Measurements from ENCODE around the gene ADGRG4. TPM values are rescaled to one million over a fixed set of nuclear protein-coding genes. Genes with fewer than 3 reads are reported as not detected.
"Not testable (repeated sequence)": the region's sequence is repeated elsewhere in the genome, so short reads cannot be mapped to it uniquely, and the experiment has no call there.

Gene ADGRG4
- not detected for total RNA-seq
- not detected for polyA plus RNA-seq

DNA sequence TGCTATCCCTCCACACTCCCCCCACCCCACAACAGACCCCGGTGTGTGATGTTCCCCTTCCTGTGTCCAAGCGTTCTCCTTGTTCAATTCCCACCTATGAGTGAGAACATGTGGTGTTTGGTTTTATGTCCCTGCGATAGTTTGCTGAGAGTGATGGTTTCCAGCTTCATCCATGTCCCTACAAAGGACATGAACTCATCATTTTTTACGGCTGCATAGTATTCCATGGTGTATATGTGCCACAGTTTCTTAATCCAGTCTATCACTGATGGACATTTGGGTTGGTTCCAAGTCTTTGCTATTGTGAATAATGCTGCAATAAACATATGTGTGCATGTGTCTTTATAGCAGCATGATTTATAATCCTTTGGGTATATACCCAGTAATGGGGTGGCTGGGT, at the start of gene ADGRG4:
Gene ADGRG4, plus strand, starts transcription at position 243 of the 400 bp plus-strand sequence. CDS start 7,815 bp downstream, outside the sequence.
- DNase-seq; H3K27ac ChIP-seq (ENCODE audit: low read depth, low read length); CTCF ChIA-PET; H3K9me3 ChIP-seq (ENCODE audit: low read length); POLR2A ChIA-PET; H3K4me1 Mint-ChIP-seq; H3K27me3 ChIP-seq (ENCODE audit: insufficient read depth, low read length, poor library complexity, severe bottlenecking); H3K36me3 ChIP-seq (ENCODE audit: insufficient read depth, low read length); H3K36me3 Mint-ChIP-seq; H3K9me3 Mint-ChIP-seq; H3K4me3 Mint-ChIP-seq; H3K27ac Mint-ChIP-seq; H3K4me1 ChIP-seq (ENCODE audit: insufficient read depth, low read length); H3K4me3 ChIP-seq (ENCODE audit: low read length): not testable (repeated sequence)
- H3K27me3 Mint-ChIP-seq = peaks cover 7 to 19% of the 10 kb centered on the region in 2 donors

- Mint-ChIP-seq H3K9me3 (no peaks in the 10 kb centered on the region), H3K4me3 (peak within 1 kb of the TSS; percentile 86 to 96 (median 94)), H3K27ac (peak within 1 kb of the TSS in 7 of 8 donors; percentile 61 to 97 (median 92)), H3K36me3 (peaks cover 0 to 8% (median 0%) of the 10 kb centered on the region in 3 donors), H3K4me1 (peaks cover 0 to 14% (median 4%) of the 10 kb centered on the region in 3 donors), H3K27me3 (peaks cover 0 to 6% of the 10 kb centered on the region in 2 donors)
- POLR2A ChIA-PET = interaction anchor here (0.5 kb wide), 1 partner anchor 17 kb away, joined by 3 read pairs; no protein-coding TSS in a partner anchor
- no peaks in the 10 kb centered on the region for H3K27me3 ChIP-seq (ENCODE audit: insufficient read depth, low read length, poor library complexity, severe bottlenecking)
- H3K27ac ChIP-seq (ENCODE audit: low read depth, low read length) = peak within 1 kb of the TSS; percentile 47
- no peaks in the 10 kb centered on the region for H3K36me3 ChIP-seq (ENCODE audit: insufficient read depth, low read length)
- H3K9me3 ChIP-seq (ENCODE audit: low read length) = no peaks in the 10 kb centered on the region
- DNase-seq = peak; percentile 51 to 76 (median 70)
- no peaks in the 10 kb centered on the region for H3K4me1 ChIP-seq (ENCODE audit: insufficient read depth, low read length)
- H3K4me3 ChIP-seq (ENCODE audit: low read length) = peak within 1 kb of the TSS; percentile 45
- CTCF ChIA-PET = no interaction called here
Measured at GRCh38 chrX:136251041-136251991, 49.4 kb upstream of the ADGRG4 start, which contains the start of gene MAP7D3. TSS of gene MAP7D3 (minus strand) at chrX:136251400. CDS start at chrX:136251358, 42 bp downstream.

- POLR2A ChIA-PET = no interaction called here
- H3K9me3 ChIP-seq (ENCODE audit: low read length) = no peaks in the 10 kb centered on the region
- H3K4me1 Mint-ChIP-seq = peaks cover 8 to 15% (median 12%) of the 10 kb centered on the region in 3 donors
- H3K9me3 Mint-ChIP-seq = no peaks in the 10 kb centered on the region
- H3K27me3 Mint-ChIP-seq = peaks cover 0 to 6% of the 10 kb centered on the region in 2 donors
- H3K4me3 ChIP-seq (ENCODE audit: low read length) = no peak overlapping the region
- no peak for DNase-seq
- H3K27me3 ChIP-seq (ENCODE audit: insufficient read depth, low read length, poor library complexity, severe bottlenecking) = no peaks in the 10 kb centered on the region
- no peaks in the 10 kb centered on the region for H3K4me1 ChIP-seq (ENCODE audit: insufficient read depth, low read length)
- CTCF ChIA-PET = no interaction called here
- H3K4me3 Mint-ChIP-seq = no peak overlapping the region
- peaks cover 0 to 2% (median 0%) of the 10 kb centered on the region in 3 donors for H3K36me3 Mint-ChIP-seq
- no peak overlapping the region for H3K27ac ChIP-seq (ENCODE audit: low read depth, low read length)
- no peak overlapping the region for H3K27ac Mint-ChIP-seq
- no peaks in the 10 kb centered on the region for H3K36me3 ChIP-seq (ENCODE audit: insufficient read depth, low read length)
Measured at GRCh38 chrX:136255541-136255940, 45.2 kb upstream of the ADGRG4 start.

- ChIA-PET CTCF (no interaction called here), POLR2A (no interaction called here)
- Mint-ChIP-seq H3K27me3 (peaks cover 0 to 6% of the 10 kb centered on the region in 2 donors), H3K36me3 (peaks cover 0 to 2% (median 0%) of the 10 kb centered on the region in 3 donors), H3K4me1 (peaks cover 8 to 15% (median 12%) of the 10 kb centered on the region in 3 donors), H3K27ac (no peak overlapping the region), H3K9me3 (no peaks in the 10 kb centered on the region), H3K4me3 (no peak overlapping the region)
- no peaks in the 10 kb centered on the region for H3K27me3 ChIP-seq (ENCODE audit: insufficient read depth, low read length, poor library complexity, severe bottlenecking)
- H3K9me3 ChIP-seq (ENCODE audit: low read length) = no peaks in the 10 kb centered on the region
- no peak for DNase-seq
- no peaks in the 10 kb centered on the region for H3K4me1 ChIP-seq (ENCODE audit: insufficient read depth, low read length)
- no peak overlapping the region for H3K27ac ChIP-seq (ENCODE audit: low read depth, low read length)
- no peak overlapping the region for H3K4me3 ChIP-seq (ENCODE audit: low read length)
- no peaks in the 10 kb centered on the region for H3K36me3 ChIP-seq (ENCODE audit: insufficient read depth, low read length)
Measured at GRCh38 chrX:136256026-136256425, 44.7 kb upstream of the ADGRG4 start.

DNA sequence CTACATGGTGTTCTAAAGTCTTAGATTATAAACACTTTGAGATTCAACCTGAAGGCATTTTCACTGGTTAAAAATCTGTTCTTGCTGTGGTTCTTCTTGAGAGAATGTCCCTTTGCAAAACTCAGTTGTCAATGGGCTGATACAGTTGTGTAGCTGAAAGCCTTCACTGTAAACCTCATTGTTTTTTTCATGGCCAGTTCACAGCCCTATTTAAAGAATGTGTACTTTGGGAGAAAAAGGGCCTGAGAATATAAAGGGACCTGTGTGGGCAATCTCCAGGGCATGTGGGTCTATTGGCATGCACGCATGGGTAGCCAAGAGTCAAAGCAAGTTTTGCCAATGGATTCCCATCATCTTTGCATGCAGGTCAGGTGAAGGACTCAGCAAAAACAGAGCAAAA, 41.8 kb upstream of the ADGRG4 start:
- Mint-ChIP-seq H3K27me3 (peaks cover 0 to 2% of the 10 kb centered on the region in 2 donors), H3K36me3 (no peaks in the 10 kb centered on the region), H3K27ac (peak overlapping the region in 3 of 8 donors; percentile 46 to 72 (median 70)), H3K9me3 (no peaks in the 10 kb centered on the region), H3K4me3 (no peak overlapping the region), H3K4me1 (peaks cover 6 to 12% (median 11%) of the 10 kb centered on the region in 3 donors)
- no peaks in the 10 kb centered on the region for H3K4me1 ChIP-seq (ENCODE audit: insufficient read depth, low read length)
- no peak overlapping the region for H3K27ac ChIP-seq (ENCODE audit: low read depth, low read length)
- H3K36me3 ChIP-seq (ENCODE audit: insufficient read depth, low read length) = no peaks in the 10 kb centered on the region
- DNase-seq = no peak
- ChIA-PET POLR2A (no interaction called here), CTCF (no interaction called here)
- H3K27me3 ChIP-seq (ENCODE audit: insufficient read depth, low read length, poor library complexity, severe bottlenecking) = no peaks in the 10 kb centered on the region
- no peak overlapping the region for H3K4me3 ChIP-seq (ENCODE audit: low read length)
- H3K9me3 ChIP-seq (ENCODE audit: low read length) = no peaks in the 10 kb centered on the region

- Histone ChIP-seq H3K27ac (ENCODE audit: low read depth, low read length) (no peak overlapping the region), H3K27me3 (ENCODE audit: insufficient read depth, low read length, poor library complexity, severe bottlenecking) (no peaks in the 10 kb centered on the region), H3K36me3 (ENCODE audit: insufficient read depth, low read length) (no peaks in the 10 kb centered on the region), H3K9me3 (ENCODE audit: low read length) (no peaks in the 10 kb centered on the region), H3K4me1 (ENCODE audit: insufficient read depth, low read length) (no peaks in the 10 kb centered on the region), H3K4me3 (ENCODE audit: low read length) (no peak overlapping the region)
- Mint-ChIP-seq H3K36me3 (no peaks in the 10 kb centered on the region), H3K4me1 (peaks cover 6 to 12% (median 11%) of the 10 kb centered on the region in 3 donors), H3K4me3 (no peak overlapping the region), H3K27me3 (no peaks in the 10 kb centered on the region), H3K9me3 (no peaks in the 10 kb centered on the region), H3K27ac (peak overlapping the region in 4 of 8 donors; percentile 25 to 90 (median 82))
- ChIA-PET POLR2A (no interaction called here), CTCF (no interaction called here)
- no peak for DNase-seq
Measured at GRCh38 chrX:136259543-136259942, 41.2 kb upstream of the ADGRG4 start.

- CTCF ChIA-PET = no interaction called here
- H3K27me3 Mint-ChIP-seq = no peaks in the 10 kb centered on the region
- Histone ChIP-seq H3K36me3 (ENCODE audit: insufficient read depth, low read length) (no peaks in the 10 kb centered on the region), H3K9me3 (ENCODE audit: low read length) (no peaks in the 10 kb centered on the region), H3K4me3 (ENCODE audit: low read length) (no peak overlapping the region), H3K4me1 (ENCODE audit: insufficient read depth, low read length) (no peaks in the 10 kb centered on the region), H3K27me3 (ENCODE audit: insufficient read depth, low read length, poor library complexity, severe bottlenecking) (no peaks in the 10 kb centered on the region), H3K27ac (ENCODE audit: low read depth, low read length) (no peak overlapping the region)
- peaks cover 6 to 12% (median 11%) of the 10 kb centered on the region in 3 donors for H3K4me1 Mint-ChIP-seq
- H3K36me3 Mint-ChIP-seq = no peaks in the 10 kb centered on the region
- no peaks in the 10 kb centered on the region for H3K9me3 Mint-ChIP-seq
- POLR2A ChIA-PET = no interaction called here
- no peak for DNase-seq
- peak overlapping the region in 1 of 7 donors; percentile 28 for H3K4me3 Mint-ChIP-seq
- H3K27ac Mint-ChIP-seq = no peak overlapping the region
Measured at GRCh38 chrX:136260776-136261175, 40.0 kb upstream of the ADGRG4 start.

DNA sequence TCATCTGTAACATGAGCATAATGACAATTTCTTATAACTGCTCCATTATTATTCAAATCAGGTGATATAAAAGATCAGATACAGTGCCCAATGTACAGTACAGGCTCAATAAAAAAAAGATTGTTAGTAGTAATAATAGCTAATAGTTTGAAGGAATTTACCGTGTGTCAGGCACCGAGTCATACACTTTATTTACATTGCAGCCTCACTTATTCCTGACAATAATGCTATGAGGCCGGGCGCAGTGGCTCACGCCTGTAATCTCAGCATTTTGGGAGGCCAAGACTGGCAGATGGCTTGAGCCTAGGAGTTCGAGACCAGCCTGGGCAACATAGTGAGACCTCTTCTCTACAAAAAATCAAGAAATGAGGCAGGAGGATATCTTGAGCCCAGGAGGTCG, 39.4 kb upstream of the ADGRG4 start:
- Mint-ChIP-seq H3K36me3 (no peaks in the 10 kb centered on the region), H3K9me3 (no peaks in the 10 kb centered on the region), H3K27ac (no peak overlapping the region), H3K4me1 (peaks cover 6 to 12% (median 11%) of the 10 kb centered on the region in 3 donors), H3K4me3 (no peak overlapping the region), H3K27me3 (no peaks in the 10 kb centered on the region)
- Histone ChIP-seq H3K4me1 (ENCODE audit: insufficient read depth, low read length) (no peaks in the 10 kb centered on the region), H3K36me3 (ENCODE audit: insufficient read depth, low read length) (no peaks in the 10 kb centered on the region), H3K27ac (ENCODE audit: low read depth, low read length) (no peak overlapping the region), H3K9me3 (ENCODE audit: low read length) (no peaks in the 10 kb centered on the region), H3K4me3 (ENCODE audit: low read length) (no peak overlapping the region), H3K27me3 (ENCODE audit: insufficient read depth, low read length, poor library complexity, severe bottlenecking) (no peaks in the 10 kb centered on the region)
- CTCF ChIA-PET = interaction anchor here (1.5 kb wide), 1 partner anchor 233 kb away, joined by 3 read pairs; no protein-coding TSS in a partner anchor
- POLR2A ChIA-PET = no interaction called here
- DNase-seq = no peak
